ENCODE data around the gene SUSD3.

SUSD3 gene

DNA sequence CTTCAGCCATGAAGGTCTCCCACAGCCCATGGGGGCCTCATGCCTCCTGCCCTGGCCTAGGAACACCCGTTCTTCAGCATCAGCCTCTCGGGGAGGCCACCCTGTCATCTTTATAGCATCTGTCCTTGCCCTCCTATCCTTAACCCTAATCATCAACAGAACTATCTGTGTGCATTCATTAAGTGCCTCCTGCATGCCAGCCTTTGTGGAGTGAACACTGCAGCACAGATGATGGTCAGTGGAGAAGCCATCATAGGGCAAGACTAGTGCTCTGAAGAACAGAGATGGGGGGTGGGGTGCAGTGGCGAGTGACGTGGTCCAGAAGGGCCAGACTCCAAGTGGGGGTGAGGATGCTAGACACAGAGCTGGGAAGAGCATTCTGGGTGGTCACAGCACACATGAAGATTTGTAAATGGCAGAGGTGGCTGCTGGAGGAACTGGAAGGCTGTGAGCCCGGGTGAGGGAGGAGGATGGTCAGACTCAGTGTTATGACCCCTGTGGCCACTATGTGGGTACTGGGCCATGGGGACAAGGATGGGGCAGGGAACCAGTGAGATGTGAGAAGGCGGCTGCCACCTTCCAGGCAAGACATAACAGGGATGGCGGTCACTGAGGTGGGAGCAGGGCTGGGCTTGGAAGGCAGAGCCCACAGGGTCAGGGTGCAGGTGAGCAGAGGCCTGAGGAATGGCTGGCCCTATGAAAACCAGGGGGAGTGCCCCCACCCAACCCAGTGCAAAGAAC lies 33.9 kb downstream of the SUSD3 start:
- H3K4me3 Mint-ChIP-seq: peak overlapping the region; percentile 28 to 44
- ATAC-seq (replicated peaks) (no peak), DNase-seq (no peak)
- H3K27me3 Mint-ChIP-seq: no peaks in the 10 kb centered on the region
- peaks cover 48 to 71% of the 10 kb centered on the region in 2 donors for H3K4me1 Mint-ChIP-seq
- H3K27ac Mint-ChIP-seq: peak overlapping the region; percentile 99
- peaks cover 13 to 36% of the 10 kb centered on the region in 2 donors for H3K36me3 Mint-ChIP-seq
- peaks cover 12 to 13% of the 10 kb centered on the region in 2 donors for H3K9me3 Mint-ChIP-seq

DNA sequence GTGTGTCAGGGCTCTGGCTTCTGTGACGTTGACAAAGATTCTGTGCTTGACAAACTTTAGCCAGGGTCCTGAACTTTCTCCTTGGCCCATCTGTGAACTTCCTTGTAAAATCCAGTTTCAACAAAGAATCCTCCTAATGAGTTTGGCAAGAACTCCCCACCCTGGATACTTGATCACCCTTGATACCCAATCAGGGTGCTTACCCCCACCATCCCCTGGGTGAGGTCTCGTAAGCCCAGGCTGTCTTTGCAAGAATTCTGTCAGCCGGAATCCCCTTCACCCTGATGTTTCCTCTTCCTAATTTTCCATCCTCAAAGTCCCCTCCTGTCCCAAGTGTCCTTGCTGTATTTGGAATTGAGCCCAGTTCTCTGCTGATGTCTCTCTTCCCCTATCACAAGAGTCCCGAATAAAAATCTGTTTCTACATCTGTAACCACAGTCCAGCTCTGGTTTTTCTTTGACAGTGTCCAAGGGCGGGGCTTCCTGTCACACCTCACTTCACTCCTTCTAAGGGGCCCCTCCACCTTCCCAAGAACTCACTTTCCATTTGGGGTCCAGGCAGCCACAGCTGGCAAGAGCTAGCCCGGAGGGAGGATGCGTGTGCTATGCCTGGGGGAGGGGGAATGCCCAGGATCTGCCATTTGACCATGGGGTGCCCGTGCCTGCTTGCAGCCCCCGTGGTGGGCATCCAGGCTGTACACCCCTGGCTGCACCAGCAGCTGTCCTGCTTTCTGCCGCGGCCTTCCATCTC lies 34.8 kb downstream of the SUSD3 start:
- Mint-ChIP-seq H3K27me3 (no peaks in the 10 kb centered on the region), H3K4me3 (peak overlapping the region; percentile 28 to 90), H3K36me3 (peaks cover 13 to 33% of the 10 kb centered on the region in 2 donors), H3K27ac (peak overlapping the region; percentile 99), H3K4me1 (peaks cover 55 to 78% of the 10 kb centered on the region in 2 donors), H3K9me3 (peaks cover 12 to 13% of the 10 kb centered on the region in 2 donors)
- DNase-seq: peak; percentile 57
- ATAC-seq (replicated peaks): peak; percentile 5

DNA sequence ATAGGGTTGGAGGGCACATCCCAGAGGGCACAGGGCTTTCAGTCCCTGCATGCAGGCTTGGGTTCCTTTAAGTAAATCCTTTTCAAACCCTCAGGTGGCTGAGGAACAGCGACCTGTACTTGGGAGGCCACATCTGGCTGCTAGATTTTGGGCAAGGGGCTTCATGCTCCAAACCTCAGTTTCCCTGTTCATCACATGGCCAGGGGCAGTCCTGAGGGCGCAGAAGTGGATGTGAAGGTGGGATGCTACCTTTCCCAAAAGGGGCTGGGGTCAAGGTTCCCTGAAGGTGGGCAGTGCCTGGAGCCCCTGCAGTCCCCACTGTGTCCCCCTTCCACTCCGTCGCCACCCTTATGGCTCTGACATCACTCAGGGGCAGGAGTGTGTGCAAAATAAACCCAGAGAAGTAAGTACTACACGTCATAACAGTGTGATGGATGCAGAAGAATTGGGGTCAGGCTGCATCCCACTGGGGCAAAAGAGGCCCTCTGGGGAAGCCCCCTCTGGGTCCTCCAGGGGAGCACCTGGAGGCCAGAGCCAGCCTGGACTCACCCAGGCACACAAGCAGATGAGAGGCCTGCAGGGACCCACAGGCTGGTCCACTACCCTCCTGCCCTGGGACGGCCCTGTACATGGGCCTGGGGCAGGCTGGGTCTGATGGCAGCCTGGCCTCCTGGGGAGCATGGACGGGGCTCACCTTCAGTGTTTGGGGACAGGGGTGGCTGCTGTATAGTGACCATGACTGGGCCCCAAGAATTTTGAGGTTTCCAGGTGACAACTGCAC lies 35.6 kb downstream of the SUSD3 start:
- Mint-ChIP-seq H3K36me3 (peaks cover 9 to 28% of the 10 kb centered on the region in 2 donors), H3K4me3 (peak overlapping the region; percentile 89 to 90), H3K27ac (peak overlapping the region; percentile 99), H3K27me3 (no peaks in the 10 kb centered on the region), H3K4me1 (peaks cover 58 to 81% of the 10 kb centered on the region in 2 donors), H3K9me3 (peaks cover 12 to 13% of the 10 kb centered on the region in 2 donors)
- DNase-seq (peak; percentile 26), ATAC-seq (replicated peaks) (no peak)

DNA sequence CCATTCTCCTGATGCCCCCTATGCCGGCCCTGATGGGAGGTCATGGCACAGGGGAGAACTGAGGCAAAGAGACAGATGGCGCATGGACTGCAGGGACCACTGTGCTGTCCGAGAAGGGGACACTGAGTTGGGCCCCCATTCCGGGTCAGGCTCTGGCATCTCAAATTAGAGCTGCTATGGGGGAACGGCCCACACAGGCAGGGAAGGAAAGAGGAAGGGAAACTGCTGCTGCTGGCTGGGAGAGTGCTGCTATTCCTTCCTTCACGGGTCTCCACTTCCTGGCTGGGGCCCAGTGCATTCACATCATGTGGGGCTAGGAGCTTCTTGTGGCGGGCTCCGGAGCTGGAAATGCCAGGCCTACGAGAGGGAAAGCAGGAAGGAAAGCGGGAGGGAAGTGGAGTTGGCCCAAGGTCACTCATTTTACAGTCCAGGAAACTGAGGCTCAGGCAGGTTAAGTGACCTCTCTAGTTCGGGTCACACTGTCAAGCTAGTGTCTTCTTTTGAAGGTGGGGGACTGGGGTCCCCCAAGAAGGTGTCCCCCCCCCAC lies 36.2 kb downstream of the SUSD3 start:
- peak; percentile 19 to 27 for ATAC-seq (replicated peaks)
- H3K4me1 Mint-ChIP-seq: peaks cover 60 to 84% of the 10 kb centered on the region in 2 donors
- peak; percentile 63 for DNase-seq

DNA sequence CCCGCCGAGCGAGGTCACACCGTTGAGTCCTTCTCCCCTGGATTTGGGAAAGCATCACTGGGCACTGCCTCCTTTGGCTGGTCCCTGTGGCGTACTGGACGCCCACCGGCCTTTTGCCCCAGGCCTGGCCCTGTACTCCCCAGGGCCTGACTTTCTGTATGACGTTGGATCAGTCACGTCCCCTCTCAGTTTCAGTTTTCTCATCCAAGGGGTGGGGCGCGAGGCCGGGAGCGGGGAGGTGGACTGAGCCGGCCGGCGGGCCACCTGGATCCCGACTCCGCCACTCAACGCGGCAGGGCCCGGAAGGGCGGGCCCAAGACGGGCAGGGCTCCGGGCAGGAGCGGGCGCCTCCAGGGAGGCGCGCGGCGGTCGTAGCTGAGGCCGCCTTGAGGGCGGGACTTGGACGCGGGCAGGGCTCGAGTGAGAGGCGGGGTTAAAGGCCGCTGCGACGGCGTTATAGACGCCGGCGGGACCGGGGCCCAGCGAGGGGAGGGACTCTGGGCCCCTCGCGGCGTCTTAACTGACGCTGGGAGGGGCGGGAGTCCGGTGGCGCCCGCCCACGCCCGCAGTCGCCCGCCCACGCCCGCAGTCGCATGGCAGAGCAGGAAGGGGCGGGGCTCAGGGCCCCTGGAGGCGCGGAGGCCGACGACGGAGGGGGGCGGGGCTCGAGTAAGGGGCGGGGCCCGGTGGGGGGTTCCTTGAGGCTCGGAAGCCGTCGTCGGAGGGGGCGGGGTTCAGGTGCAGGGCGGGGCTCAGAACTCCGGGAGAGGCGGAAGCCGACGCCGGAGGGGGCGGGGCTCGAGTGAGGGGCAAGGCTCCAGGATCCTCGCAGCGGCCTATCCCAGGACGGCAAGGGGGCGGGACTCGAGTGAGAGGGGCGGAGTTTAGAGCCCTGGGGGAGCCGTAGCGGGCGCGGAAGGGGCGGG lies 37.0 kb downstream of the SUSD3 start:
- DNase-seq (peak; percentile 99), ATAC-seq (replicated peaks) (peak; percentile 73 to 78)
- peak overlapping the region; percentile 99 for H3K27ac Mint-ChIP-seq
- no peaks in the 10 kb centered on the region for H3K27me3 Mint-ChIP-seq
- H3K4me3 Mint-ChIP-seq: peak overlapping the region; percentile 89 to 90
- peaks cover 12 to 13% of the 10 kb centered on the region in 2 donors for H3K9me3 Mint-ChIP-seq
- H3K4me1 Mint-ChIP-seq: peaks cover 60 to 84% of the 10 kb centered on the region in 2 donors
- peaks cover 7 to 17% of the 10 kb centered on the region in 2 donors for H3K36me3 Mint-ChIP-seq

More for the DNA sequence above, 36.2 kb downstream of the SUSD3 start:
- Mint-ChIP-seq H3K36me3 (peaks cover 7 to 21% of the 10 kb centered on the region in 2 donors), H3K27me3 (no peaks in the 10 kb centered on the region), H3K4me3 (peak overlapping the region; percentile 89 to 90), H3K27ac (peak overlapping the region; percentile 99), H3K9me3 (peaks cover 12 to 13% of the 10 kb centered on the region in 2 donors)

DNA sequence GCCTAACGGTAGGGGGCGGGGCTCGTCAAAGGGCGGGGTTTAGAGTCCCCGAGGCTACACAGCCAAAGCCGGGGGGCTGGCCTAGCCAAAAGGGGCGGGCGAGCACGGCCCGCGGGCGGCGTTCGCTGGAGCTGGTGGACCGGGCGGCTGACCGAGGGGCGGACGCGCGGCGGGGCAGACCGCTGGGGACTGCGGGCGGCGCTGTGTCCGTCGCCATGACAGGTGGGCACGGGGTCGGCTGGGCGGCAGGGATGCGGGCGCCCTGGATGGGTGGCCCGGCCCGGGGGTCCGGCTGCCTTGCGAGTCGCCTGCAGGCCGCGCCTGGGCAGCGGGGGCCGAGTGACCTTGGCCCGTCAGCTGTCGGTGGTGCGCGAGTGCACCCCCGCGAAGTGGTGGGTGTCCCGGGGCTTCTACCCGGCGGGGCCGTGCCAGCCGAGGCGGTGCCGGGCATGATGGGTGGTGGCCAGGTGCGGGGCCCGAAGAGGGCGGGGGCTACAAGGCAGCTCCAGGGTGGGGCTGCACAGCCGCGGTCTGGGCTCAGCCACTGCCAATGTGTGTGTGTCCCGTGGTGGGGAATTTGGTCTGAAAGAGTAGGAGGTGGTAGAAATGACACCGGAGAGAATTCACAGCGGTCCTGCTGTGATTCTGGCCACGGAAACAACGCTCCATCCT lies 37.8 kb downstream of the SUSD3 start, which contains the start of gene CARD19:
Gene CARD19, plus strand, starts transcription at position 87 of the 672 bp plus-strand sequence. Its CDS starts 129 bp downstream, at position 216.
- DNase-seq (peak; percentile 43), ATAC-seq (replicated peaks) (peak; percentile 18 to 27)
- Mint-ChIP-seq H3K27ac (peak within 1 kb of the TSS; percentile 99), H3K4me1 (peaks cover 56 to 78% of the 10 kb centered on the region in 2 donors), H3K27me3 (no peaks in the 10 kb centered on the region), H3K36me3 (peaks cover 4 to 17% of the 10 kb centered on the region in 2 donors), H3K9me3 (peaks cover 9% of the 10 kb centered on the region in 2 donors), H3K4me3 (peak within 1 kb of the TSS; percentile 89 to 92)

DNA sequence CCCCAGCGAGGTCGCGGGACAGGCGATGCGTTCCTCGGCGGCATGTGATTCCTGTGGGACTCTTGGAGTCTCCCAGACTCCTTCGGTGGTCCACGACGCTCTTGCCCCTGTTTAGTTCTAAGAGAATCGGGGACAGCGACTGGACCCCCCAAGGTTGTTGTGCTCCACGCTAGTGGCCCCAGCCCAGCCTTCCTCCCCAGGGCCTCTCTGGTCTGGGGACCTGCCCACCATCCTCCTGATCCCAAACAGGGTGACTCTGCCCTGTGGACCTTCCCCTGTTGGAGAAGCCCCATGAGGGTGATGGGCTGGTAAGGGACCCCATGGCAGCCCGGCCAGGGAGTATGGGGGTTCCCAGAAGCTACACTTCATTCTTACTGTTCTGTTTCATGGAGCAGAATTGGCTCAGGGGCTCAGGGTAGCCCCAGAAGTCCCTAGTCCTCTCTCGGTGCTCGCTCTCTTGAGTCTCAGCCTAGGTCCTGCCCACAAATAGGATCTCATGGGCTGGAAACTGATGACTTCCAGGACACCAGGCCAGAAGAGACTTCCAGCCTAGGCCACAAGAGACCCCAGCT lies 38.4 kb downstream of the SUSD3 start:
- Mint-ChIP-seq H3K4me3 (peak overlapping the region; percentile 89 to 92), H3K27me3 (no peaks in the 10 kb centered on the region), H3K9me3 (peaks cover 6% of the 10 kb centered on the region in 2 donors), H3K27ac (peak overlapping the region; percentile 70), H3K4me1 (peaks cover 50 to 72% of the 10 kb centered on the region in 2 donors), H3K36me3 (peaks cover 2 to 10% of the 10 kb centered on the region in 2 donors)
- ATAC-seq (replicated peaks) (no peak), DNase-seq (no peak)

DNA sequence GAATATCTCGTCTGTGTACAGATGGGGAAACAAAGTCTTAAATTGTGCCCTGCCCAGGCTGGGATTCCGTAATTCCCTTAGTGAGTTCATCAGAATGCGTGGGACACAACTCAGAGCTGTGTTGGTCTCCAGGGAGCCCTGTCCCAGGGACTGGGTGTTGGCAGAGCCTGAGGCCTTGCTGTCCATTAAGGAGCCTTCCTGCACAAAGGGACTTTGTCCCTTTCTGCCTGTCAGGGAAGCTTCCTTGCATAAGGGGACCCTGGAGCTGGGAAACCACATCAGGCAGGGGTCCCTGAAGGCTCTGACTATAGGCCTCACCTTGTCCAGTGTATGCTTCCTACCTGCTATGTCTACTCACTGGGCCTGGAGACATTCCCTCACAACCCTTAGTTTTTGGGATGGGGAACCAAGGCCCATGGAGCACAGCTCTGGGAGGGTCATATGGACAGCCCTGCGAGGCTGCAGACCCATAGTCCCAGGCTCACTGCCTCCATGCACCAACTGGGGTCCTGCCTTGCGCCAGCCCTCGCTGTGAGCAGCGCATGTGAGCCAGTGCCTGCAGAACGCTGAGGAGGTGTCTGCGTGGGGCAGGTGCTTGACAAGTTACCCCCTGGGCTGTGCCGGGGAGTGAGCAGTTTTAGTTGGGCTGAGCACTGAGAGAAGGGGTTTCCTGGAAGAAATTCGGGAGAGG lies 39.2 kb downstream of the SUSD3 start:
- ATAC-seq (replicated peaks): no peak
- peak overlapping the region; percentile 89 to 92 for H3K4me3 Mint-ChIP-seq
- H3K27ac Mint-ChIP-seq: peak overlapping the region; percentile 75
- no peaks in the 10 kb centered on the region for H3K9me3 Mint-ChIP-seq
- no peaks in the 10 kb centered on the region for H3K27me3 Mint-ChIP-seq
- peaks cover 0 to 4% of the 10 kb centered on the region in 2 donors for H3K36me3 Mint-ChIP-seq
- DNase-seq: no peak
- peaks cover 42 to 64% of the 10 kb centered on the region in 2 donors for H3K4me1 Mint-ChIP-seq

DNA sequence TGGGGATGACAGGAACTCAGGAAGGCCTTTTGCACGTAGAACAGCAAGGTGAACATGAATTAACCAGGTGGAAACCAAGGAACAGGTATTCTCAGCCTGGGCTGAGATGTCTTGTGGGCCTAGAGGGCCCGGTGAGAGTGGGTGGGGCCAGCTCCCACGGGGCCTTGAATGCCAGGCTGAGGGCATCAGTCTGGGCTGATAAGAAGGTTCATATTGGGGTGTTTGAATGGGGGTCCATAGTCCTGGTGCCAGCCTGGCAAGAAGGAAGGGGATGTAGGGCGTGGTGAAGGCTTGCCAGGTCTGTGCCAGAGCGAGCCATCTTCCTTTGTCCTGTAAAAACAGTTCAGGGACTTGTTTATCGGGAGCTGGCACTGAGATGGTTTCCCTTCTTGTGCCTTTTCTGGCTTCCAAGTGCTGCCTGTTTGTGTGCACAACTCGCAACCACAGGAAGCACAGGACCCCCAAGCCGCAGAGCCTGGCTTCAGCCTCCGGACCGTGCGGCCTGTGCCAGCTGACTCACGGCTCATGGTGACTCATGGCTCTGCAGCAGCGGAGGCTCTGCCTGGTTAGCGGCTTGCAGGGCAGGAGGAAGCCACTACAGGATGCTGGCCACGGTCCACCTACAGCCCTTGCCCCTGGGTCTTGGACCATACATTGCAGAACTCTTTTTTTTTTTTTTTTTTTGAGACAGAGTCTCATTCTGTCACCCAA lies 39.9 kb downstream of the SUSD3 start:
- peaks cover 0 to 4% of the 10 kb centered on the region in 2 donors for H3K36me3 Mint-ChIP-seq
- peak; percentile 45 for DNase-seq
- peaks cover 36 to 57% of the 10 kb centered on the region in 2 donors for H3K4me1 Mint-ChIP-seq
- no peaks in the 10 kb centered on the region for H3K9me3 Mint-ChIP-seq
- H3K27ac Mint-ChIP-seq: no peak overlapping the region
- no peaks in the 10 kb centered on the region for H3K27me3 Mint-ChIP-seq
- peak; percentile 11 to 16 for ATAC-seq (replicated peaks)
- peak overlapping the region; percentile 89 to 92 for H3K4me3 Mint-ChIP-seq

DNA sequence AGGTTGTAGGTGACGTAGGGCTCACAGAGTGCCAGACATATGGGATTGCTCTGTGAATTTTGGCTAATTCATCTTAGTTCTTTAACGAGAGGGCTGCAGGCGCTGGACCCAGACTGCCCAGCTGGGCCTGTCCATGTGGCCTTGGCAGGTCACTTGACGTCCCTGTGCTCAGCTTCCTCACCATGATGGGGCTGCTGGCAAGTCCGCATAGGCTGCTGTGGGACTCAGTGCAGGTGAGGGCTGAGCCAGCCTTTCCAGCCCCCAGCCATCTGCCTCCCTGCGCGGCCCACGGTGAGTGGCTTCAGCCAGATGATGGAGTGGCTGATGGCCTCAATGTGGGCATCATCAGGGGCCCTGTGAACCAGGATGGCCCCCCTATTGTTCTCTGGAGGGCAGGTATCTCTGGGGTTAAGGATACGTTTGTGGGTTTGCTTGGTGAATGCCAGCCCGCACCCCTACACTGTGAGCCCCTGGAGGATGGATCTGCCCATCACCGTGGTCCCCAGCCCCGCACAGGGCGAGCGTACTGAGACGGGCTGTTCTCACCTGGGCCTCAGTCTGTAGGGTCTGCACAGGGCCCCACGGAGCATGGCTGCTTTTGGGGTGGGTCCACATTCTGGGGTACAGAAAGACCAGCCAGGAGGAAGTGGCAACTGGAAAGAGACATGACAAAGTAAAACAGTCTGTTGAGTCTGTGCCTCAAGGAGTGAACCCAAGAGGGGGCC lies 41.2 kb downstream of the SUSD3 start:
- Mint-ChIP-seq H3K9me3 (peaks cover 2 to 5% of the 10 kb centered on the region in 2 donors), H3K27me3 (no peaks in the 10 kb centered on the region), H3K27ac (no peak overlapping the region), H3K4me1 (peaks cover 24 to 44% of the 10 kb centered on the region in 2 donors), H3K36me3 (peaks cover 8 to 15% of the 10 kb centered on the region in 2 donors), H3K4me3 (no peak overlapping the region)
- no peak for DNase-seq
- ATAC-seq (replicated peaks): no peak

DNA sequence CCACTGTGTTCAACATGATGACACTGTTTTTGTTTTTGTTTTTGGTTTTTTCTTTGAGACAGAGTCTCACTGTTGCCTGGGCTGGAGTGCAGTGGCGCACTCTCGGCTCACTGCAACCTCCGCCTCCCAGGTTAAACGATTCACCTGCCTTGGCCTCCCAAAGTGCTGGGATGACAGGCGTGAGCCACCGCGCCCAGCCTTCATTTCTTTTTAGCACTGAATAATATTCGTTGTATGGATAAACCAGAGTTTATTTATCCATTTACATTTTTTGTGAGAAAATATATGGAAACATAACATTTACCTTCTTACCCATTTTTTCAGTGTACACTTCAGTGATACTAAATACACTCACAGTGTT lies 41.8 kb downstream of the SUSD3 start:
- DNase-seq (no peak), ATAC-seq (replicated peaks) (no peak)
- H3K4me1 Mint-ChIP-seq: peaks cover 22 to 38% of the 10 kb centered on the region in 2 donors
- peaks cover 2 to 8% of the 10 kb centered on the region in 2 donors for H3K9me3 Mint-ChIP-seq
- no peaks in the 10 kb centered on the region for H3K27me3 Mint-ChIP-seq
- no peak overlapping the region for H3K27ac Mint-ChIP-seq
- H3K36me3 Mint-ChIP-seq: peaks cover 12 to 21% of the 10 kb centered on the region in 2 donors
- H3K4me3 Mint-ChIP-seq: no peak overlapping the region

Measured in stimulated activated naive B cell treated with anti-CD40 and anti-IgM and Interleukin-4, amounts not matched to agents 10 μg/mL and 1 μg/mL and 100 μg/mL, for 72 hours (primary cell).